ENCODE data around the gene ST7.

GRCh38 chr7:116920359-116920758, 32.9 kb upstream of the ST7 start:
- TF ChIP-seq CTCF (IDR thresholded peaks at IDR 0.05; ENCODE audit: low read depth, low read length) = no peak
- TF ChIP-seq POLR2A (IDR thresholded peaks at IDR 0.05; ENCODE audit: extremely low read depth, insufficient read length) = no peak
- TF ChIP-seq MAX (IDR thresholded peaks at IDR 0.05; ENCODE audit: low read depth, low read length) = no peak
- no peak for TF ChIP-seq MYC (IDR thresholded peaks at IDR 0.05; ENCODE audit: low read depth, low read length)
